HFFc6 (cell line): ENCODE measurements around the gene MDFIC2. TPM values are rescaled to one million over a fixed set of nuclear protein-coding genes. Genes with fewer than 3 reads are reported as not detected.
"Not testable (repeated sequence)": the region's sequence is repeated elsewhere in the genome, so short reads cannot be mapped to it uniquely, and the experiment has no call there.

ENCODE experiments used
- DNase-seq: peaks from one replicate; pipeline ENCODE4 v3.0.0-alpha.2; 2018
- H3K27ac Mint-ChIP-seq: 2 replicates; pipeline ENCODE4 v1.8.0; 2020; ENCODE audit warnings: mild to moderate bottlenecking, mixed read lengths
- H3K27me3 Mint-ChIP-seq: 2 replicates; pipeline ENCODE4 v1.8.0; 2021; ENCODE audit warnings: mild to moderate bottlenecking, moderate library complexity, mixed read lengths; ENCODE audit not compliant: insufficient read depth
- H3K36me3 Mint-ChIP-seq: 2 replicates; pipeline ENCODE4 v1.8.0; 2021; ENCODE audit warnings: low read depth, mixed read lengths
- H3K4me1 Mint-ChIP-seq: 2 replicates; pipeline ENCODE4 v1.8.0; 2020; ENCODE audit warnings: low read depth, mixed read lengths
- H3K4me3 Mint-ChIP-seq: 2 replicates; pipeline ENCODE4 v1.8.0; 2020; ENCODE audit warnings: mild to moderate bottlenecking, moderate library complexity, mixed read lengths
- H3K9me3 Mint-ChIP-seq: 2 replicates; pipeline ENCODE4 v1.8.0; 2020; ENCODE audit warnings: mild to moderate bottlenecking, mixed read lengths
- total RNA-seq, 6 experiments: library from RNA; stranded (reverse); fragmentation: NEBNext Ultra II Directional; extraction: Animal tissue kit (Norgen Biotek cat#: 25700); gene quantifications; 2 replicates in 1 of 6; 3 replicates in 5 of 6; pipeline ENCODE4 v1.2.3, GENCODE V29; 2021
- TF ChIP-seq, protein P1 (sequence below): fragments of 200-600 bp; sonication (generic); IDR thresholded peaks from 2 replicates; pipeline ENCODE4 v1.5.0; 2021; ENCODE audit warnings: antibody characterized with exemption, mild to moderate bottlenecking

MDFIC2 gene
- total RNA-seq, 6 experiments from 2014 or later, result not detected

DNA sequence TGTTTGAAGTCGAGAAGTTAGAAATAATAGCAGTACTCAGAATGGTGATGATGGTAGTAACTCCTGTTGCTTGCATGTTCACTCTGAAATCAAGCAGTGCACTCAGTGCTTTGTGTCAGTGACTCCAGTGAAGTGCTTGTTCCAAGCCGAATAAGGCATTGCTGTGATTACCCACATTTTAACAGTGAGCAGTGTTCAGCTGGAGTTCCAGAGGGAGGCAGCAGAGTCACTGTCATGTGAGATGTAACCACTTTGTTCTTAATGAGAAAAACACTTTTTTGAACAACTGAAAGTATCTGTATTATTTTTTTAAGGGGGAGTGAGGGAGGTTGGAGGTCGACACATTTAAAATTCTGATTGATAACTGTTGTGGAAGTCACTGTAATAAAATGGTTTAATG lies 3.7 kb downstream of the MDFIC2 start:
- no peak for DNase-seq
- Mint-ChIP-seq H3K9me3 (peaks cover 18% of the 10 kb centered on the region), H3K27me3 (peaks cover 1% of the 10 kb centered on the region; the same call in 1 of the 2 replicates), H3K36me3 (no peaks in the 10 kb centered on the region), H3K4me1 (no peaks in the 10 kb centered on the region), H3K27ac (no peak overlapping the region), H3K4me3 (no peak overlapping the region)
- TF ChIP-seq, protein P1, sequence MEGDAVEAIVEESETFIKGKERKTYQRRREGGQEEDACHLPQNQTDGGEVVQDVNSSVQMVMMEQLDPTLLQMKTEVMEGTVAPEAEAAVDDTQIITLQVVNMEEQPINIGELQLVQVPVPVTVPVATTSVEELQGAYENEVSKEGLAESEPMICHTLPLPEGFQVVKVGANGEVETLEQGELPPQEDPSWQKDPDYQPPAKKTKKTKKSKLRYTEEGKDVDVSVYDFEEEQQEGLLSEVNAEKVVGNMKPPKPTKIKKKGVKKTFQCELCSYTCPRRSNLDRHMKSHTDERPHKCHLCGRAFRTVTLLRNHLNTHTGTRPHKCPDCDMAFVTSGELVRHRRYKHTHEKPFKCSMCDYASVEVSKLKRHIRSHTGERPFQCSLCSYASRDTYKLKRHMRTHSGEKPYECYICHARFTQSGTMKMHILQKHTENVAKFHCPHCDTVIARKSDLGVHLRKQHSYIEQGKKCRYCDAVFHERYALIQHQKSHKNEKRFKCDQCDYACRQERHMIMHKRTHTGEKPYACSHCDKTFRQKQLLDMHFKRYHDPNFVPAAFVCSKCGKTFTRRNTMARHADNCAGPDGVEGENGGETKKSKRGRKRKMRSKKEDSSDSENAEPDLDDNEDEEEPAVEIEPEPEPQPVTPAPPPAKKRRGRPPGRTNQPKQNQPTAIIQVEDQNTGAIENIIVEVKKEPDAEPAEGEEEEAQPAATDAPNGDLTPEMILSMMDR, result no peak

DNA sequence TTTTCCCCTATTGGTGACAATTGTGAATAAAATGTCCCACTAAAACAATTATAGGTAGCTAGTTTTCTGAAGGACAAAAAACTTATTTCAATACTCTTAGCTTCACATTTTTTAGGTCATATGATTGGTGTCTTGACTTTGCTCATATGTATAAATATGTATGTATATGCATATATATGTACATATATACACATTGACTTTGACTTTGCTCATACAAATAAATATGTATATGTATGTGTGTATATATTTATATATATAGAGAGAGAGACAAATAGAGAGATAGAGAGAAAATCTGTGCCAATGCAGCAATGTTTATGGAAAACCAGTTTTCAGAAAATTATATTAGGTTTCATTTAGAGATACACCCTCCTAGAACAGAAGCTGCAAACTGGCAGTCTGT lies 5.7 kb downstream of the MDFIC2 start:
- no peak for DNase-seq
- no peak overlapping the region for H3K27ac Mint-ChIP-seq
- TF ChIP-seq, protein P1, result no peak
- H3K36me3 Mint-ChIP-seq, result no peaks in the 10 kb centered on the region
- H3K4me3 Mint-ChIP-seq, result no peak overlapping the region
- H3K4me1 Mint-ChIP-seq, result no peaks in the 10 kb centered on the region
- H3K9me3 Mint-ChIP-seq, result peaks cover 18% of the 10 kb centered on the region
- H3K27me3 Mint-ChIP-seq, result peaks cover 1% of the 10 kb centered on the region; the same call in 1 of the 2 replicates

DNA sequence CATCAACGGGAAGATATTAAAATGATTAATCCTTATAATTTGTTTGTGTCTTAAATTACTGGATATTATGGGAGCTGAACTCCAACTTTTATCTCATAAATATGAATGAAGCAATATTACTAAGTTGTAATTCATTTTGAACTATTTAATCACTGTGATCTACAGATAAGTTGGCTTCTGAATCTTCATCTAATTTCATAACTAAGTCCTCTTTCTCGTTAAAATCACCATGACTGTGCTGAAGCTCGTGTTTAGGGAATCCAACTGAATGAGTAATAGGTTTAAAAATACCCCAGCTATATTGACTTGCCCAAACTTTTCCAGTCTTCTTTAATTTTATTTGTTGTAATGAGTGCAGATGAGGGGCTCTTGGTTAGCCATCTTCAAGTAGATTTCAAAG lies 14.1 kb downstream of the MDFIC2 start:
- H3K27ac Mint-ChIP-seq, result no peak overlapping the region
- DNase-seq, result no peak

DNA sequence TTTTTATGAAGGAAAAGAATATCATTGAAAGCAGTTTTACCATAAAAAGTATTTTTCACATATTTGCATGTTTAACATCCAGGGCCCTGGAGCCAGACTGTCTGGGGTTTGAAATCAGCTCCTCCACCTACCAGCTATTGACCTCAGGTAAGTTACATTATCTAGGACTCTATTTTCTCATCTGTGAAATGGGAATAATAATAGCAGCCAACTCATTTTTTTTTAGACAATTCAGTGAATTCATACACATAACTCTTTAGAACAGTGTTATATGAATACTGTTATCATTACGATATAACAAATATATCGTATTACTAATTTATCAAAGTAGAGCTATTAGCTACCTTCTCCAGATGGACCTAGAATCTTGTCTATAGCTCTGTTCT lies 21.3 kb downstream of the MDFIC2 start:
- H3K4me1 Mint-ChIP-seq, result no peaks in the 10 kb centered on the region
- H3K4me3 Mint-ChIP-seq, result no peak overlapping the region
- H3K36me3 Mint-ChIP-seq, result 0 out of 2 replicates have a peak, but pooled peaks cover 4% of the 10 kb centered on the region
- peaks cover 25% of the 10 kb centered on the region for H3K9me3 Mint-ChIP-seq
- TF ChIP-seq, protein P1, result no peak
- no peak for DNase-seq
- no peak overlapping the region for H3K27ac Mint-ChIP-seq
- no peaks in the 10 kb centered on the region for H3K27me3 Mint-ChIP-seq

More for the DNA sequence above, 14.1 kb downstream of the MDFIC2 start:
- Mint-ChIP-seq H3K4me1 (no peaks in the 10 kb centered on the region), H3K4me3 (no peak overlapping the region), H3K9me3 (peaks cover 34% of the 10 kb centered on the region), H3K36me3 (no peaks in the 10 kb centered on the region), H3K27me3 (no peaks in the 10 kb centered on the region; the same call in 1 of the 2 replicates)
- TF ChIP-seq, protein P1, result no peak

DNA sequence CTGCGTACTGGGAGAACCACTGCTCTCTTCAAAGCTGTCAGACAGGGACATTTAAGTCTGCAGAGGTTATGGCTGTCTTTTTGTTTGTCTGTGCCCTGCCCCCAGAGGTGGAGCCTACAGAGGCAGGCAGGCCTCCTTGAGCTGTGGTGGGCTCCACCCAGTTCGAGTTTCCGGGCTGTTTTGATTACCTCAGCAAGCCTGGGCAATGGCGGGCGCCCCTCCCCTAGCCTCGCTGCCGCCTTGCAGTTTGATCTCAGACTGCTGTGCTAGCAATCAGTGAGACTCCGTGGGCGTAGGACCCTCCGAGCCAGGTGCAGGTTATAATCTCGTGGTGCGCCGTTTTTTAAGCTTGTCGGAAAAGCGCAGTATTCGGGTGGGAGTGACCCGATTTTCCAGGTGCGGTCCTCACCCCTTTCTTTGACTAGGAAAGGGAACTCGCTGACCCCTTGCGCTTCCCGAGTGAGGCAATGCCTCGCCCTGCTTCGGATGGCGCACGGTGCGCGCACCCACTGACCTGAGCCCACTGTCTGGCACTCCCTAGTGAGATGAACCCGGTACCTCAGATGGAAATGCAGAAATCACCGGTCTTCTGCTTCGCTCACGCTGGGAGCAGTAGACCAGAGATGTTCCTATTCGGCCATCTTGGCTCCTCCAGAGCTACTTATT lies 21.9 kb downstream of the MDFIC2 start:
- not testable (repeated sequence) for H3K4me1 Mint-ChIP-seq, H3K27me3 Mint-ChIP-seq, H3K36me3 Mint-ChIP-seq, H3K4me3 Mint-ChIP-seq, DNase-seq, H3K27ac Mint-ChIP-seq
- peaks cover 21% of the 10 kb centered on the region for H3K9me3 Mint-ChIP-seq

DNA sequence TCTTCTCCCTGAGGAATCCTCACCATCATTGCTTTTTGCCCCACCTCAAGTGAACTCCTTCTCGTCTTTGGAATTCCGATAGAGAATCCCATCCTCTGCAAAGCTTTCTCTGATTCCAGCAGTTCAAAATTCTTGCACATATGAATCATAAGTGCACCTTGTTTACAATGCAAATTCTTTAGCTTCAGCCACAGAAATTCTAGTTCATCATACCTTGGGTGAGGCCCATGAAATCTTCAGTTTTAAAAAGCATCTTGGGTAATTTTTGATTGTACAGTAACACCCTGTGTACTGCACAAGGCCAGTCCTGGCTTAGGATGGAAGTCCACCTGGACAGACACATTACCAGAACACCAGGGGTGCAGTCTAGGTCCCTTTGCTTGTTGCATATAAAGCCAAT lies 30.8 kb downstream of the MDFIC2 start:
- Mint-ChIP-seq H3K27ac (no peak overlapping the region), H3K4me1 (no peaks in the 10 kb centered on the region), H3K9me3 (peaks cover 35% of the 10 kb centered on the region), H3K27me3 (no peaks in the 10 kb centered on the region), H3K36me3 (no peaks in the 10 kb centered on the region; the same call in 1 of the 2 replicates), H3K4me3 (no peak overlapping the region)
- TF ChIP-seq, protein P1, result no peak
- no peak for DNase-seq
